Measurements from ENCODE around the gene UBE2J2.

UBE2J2 gene

DNA sequence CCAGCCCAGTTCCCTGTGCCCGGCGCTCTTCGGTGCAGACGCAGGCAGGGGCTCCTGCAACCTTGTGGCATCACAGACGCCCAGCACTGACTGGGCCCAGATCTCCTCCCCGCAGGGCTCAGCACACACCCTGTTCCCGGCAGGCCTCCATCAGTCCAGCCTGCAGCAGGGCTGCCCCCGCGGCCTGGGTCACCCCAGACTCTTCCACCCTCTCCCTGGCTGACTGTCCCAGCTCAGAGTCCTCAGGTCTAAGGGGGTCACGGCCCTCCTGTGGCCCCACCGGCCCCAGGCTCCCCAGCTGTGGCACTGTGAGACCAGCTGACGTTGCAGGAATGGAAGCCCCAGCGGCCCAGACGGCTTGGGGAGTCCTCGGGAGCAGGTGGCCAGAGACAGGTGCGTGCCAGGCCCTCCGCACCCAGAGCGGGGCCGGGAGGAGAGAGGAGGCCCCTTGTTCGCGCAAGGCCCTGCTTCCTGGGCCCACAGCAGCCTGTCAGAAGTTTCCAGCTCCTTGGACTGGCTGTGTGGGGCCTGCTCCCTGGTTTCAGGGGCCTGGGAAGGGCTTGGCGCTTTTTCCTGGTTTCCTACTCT lies 37.4 kb downstream of the UBE2J2 start:
- no peak for DNase-seq
- in situ Hi-C loops (cut with MboI; ENCODE audit: low pct_unique_long_range_greater_than_20kb, low sequenced_read_pairs) = loop anchor here (25.0 kb wide), 1 partner anchor 99 kb away; no protein-coding TSS in a partner anchor

DNA sequence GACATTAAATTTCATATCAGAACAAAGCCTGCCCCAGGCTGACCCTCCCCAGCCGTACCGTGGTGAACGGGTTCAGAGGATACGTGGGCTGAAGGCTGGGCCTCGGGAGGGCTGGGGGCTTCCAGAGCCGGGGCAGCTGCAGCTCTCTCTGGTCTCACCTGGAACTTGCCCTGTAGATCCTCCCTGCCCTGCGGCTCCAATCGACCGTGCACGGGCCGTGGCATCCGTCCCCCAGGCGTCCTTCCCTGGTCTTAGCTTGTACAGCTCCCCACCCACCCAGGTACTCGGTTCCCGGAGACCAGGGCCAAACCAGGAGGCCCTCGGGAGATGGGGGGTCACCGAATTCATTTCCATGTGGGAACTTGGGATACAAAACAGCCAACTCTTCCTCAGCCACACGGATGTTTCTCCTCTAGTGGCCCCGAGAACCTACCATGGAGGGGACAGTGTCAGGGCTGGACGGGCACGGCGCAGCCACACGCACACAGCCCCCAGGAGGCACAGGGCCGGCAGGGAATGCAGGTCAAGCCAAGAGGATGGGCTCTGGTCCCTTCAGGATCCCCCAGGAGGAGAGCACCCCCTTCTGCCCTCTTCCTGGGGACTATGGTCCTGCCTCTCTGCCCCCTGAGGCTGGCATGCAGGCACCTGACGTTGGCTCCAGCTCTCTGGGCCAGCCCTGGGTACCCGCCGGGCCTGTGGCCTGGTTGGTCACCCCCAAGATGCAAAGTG lies 38.5 kb downstream of the UBE2J2 start:
- DNase-seq = no peak
- in situ Hi-C loops (cut with MboI; ENCODE audit: low pct_unique_long_range_greater_than_20kb, low sequenced_read_pairs) = loop anchor here (25.0 kb wide), 1 partner anchor 98 kb away; no protein-coding TSS in a partner anchor

DNA sequence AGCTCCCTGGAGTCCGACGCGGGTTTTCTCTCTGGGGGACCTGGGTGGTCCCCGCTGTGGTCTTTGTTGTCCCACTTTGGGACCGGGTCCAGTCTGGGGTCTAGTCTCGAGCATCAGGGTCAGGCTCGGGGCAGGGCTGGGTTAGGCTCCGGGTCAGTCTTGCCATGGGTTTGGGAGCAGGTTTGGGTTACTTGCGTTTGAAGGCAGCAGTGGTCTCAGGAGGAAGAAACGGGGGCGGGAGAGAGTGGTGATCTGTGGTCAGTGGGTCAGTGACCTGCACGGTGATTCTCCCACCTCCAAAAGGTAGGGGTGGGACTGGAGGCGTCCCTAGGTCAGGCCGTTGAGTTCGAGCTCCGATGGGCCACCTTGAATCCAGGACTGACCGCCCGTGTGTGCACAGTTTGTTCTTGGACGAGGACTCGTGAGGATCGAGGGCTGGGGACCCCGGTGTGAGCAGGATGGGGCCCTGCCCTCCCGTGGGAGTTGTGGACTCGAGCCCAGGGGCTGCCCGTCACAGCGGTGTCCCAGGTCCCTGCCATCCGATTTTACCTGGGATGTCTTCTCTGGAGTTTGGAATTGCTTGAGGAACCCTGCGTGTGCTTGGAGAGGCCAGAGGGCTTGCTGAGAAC lies 39.4 kb downstream of the UBE2J2 start:
- DNase-seq = no peak
- in situ Hi-C loops (cut with MboI; ENCODE audit: low pct_unique_long_range_greater_than_20kb, low sequenced_read_pairs) = loop anchor here (25.0 kb wide), 1 partner anchor 97 kb away; no protein-coding TSS in a partner anchor

DNA sequence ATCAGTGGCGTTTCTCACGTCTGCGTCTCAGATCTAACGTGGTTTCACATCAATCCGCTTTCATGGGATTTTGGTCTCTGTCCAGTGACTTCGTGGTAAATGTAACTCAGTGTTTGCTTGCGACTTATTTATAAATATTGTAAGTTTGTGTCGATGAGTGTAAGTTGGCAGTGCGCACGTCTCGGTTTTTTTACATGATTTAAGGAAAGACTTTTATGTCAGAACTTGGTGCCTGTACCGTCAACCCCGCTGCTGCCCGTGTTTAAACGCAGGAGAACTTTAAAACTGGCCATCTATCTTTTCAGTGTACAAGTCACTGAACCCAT lies 40.1 kb downstream of the UBE2J2 start:
- in situ Hi-C loops (cut with MboI; ENCODE audit: low pct_unique_long_range_greater_than_20kb, low sequenced_read_pairs) = loop anchor here (25.0 kb wide), 1 partner anchor 96 kb away; no protein-coding TSS in a partner anchor
- no peak for DNase-seq

DNA sequence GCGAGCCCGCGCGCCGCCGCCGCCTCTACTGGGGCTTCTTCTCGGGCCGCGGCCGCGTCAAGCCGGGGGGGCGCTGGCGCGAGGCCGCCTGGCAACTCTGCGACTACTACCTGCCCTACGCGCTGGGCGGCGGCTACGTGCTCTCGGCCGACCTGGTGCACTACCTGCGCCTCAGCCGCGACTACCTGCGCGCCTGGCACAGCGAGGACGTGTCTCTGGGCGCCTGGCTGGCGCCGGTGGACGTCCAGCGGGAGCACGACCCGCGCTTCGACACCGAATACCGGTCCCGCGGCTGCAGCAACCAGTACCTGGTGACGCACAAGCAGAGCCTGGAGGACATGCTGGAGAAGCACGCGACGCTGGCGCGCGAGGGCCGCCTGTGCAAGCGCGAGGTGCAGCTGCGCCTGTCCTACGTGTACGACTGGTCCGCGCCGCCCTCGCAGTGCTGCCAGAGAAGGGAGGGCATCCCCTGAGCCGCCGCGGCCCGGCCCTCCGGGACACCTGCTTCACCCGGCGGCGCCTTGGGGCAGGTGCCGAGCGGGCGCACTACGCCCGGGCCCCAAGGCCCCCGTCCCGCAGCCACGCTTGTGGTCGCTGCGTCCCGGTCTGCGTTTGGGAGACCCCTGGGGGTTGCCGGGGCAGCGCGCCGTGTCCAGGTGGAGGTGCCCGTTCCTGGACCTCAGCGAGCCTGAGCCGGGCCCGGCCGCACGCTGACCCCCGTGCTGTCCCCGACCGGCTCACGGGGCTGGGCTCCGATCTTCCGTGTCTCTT lies 40.7 kb downstream of the UBE2J2 start:
- no peak for DNase-seq
- in situ Hi-C loops (cut with MboI; ENCODE audit: low pct_unique_long_range_greater_than_20kb, low sequenced_read_pairs) = loop anchor here (25.0 kb wide), 1 partner anchor 96 kb away; no protein-coding TSS in a partner anchor

DNA sequence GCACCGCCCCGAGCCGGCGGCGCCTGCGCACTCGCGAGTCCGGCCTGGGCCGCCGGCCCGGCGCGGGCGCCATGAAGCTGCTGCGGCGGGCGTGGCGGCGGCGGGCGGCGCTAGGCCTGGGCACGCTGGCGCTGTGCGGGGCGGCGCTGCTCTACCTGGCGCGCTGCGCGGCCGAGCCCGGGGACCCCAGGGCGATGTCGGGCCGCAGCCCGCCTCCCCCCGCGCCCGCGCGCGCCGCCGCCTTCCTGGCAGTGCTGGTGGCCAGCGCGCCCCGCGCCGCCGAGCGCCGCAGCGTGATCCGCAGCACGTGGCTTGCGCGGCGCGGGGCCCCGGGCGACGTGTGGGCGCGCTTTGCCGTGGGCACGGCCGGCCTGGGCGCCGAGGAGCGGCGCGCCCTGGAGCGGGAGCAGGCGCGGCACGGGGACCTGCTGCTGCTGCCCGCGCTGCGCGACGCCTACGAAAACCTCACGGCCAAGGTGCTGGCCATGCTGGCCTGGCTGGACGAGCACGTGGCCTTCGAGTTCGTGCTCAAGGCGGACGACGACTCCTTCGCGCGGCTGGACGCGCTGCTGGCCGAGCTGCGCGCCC lies 41.4 kb downstream of the UBE2J2 start, which contains the start of gene B3GALT6:
Gene B3GALT6, plus strand, starts transcription at position 30 of the 588 bp plus-strand sequence. Its CDS starts 42 bp downstream, at position 72.
- in situ Hi-C loops (cut with MboI; ENCODE audit: low pct_unique_long_range_greater_than_20kb, low sequenced_read_pairs) = loop anchor here (25.0 kb wide), 1 partner anchor 95 kb away; no protein-coding TSS in a partner anchor
- no peak for DNase-seq

DNA sequence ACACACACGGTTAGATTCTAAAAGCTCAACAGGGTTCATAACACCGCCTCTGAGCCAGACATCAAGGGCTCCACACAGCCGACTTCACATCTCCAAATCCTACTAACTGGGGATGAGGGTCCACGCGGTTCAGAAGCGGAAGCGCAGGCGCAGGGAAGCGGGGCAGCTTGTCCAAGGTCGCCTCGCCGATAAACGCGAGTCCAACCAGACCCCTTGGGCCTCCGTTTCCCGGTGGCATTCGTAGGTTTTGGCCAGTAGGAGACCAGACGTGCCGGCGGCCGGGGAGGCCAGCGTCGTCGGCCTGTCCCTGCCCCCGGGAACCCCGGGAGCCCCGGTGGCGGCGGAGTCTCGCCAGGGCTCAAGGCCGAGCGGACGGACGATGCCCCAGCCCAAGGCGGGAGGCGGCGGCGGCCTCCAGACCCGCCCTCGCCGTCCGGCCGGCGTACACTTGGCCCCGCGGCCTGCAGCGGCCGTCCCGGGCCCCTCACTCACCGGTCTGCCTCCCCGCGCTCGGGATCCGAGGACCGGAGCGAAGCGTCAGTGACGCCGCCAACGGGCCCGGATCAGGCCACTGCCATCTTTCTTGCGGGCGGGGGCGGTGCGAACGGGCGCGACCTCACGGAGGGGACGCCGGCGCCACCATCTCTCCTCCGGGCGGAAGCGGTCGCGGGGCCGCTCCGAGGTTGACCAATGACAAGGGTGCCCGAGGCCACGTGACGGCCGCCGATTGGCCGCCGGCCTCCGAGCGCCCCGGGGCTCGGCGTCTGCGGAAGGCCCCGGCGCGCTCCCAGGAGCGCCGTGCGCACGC lies 42.0 kb downstream of the UBE2J2 start, which contains the start of gene SDF4:
Gene SDF4, minus strand, starts transcription at position 602 of the 808 bp plus-strand sequence. CDS start 3,229 bp downstream, outside the sequence.
- DNase-seq = peak; percentile 96
- in situ Hi-C loops (cut with MboI; ENCODE audit: low pct_unique_long_range_greater_than_20kb, low sequenced_read_pairs) = loop anchor here (25.0 kb wide), 1 partner anchor 94 kb away; no protein-coding TSS in a partner anchor

DNA sequence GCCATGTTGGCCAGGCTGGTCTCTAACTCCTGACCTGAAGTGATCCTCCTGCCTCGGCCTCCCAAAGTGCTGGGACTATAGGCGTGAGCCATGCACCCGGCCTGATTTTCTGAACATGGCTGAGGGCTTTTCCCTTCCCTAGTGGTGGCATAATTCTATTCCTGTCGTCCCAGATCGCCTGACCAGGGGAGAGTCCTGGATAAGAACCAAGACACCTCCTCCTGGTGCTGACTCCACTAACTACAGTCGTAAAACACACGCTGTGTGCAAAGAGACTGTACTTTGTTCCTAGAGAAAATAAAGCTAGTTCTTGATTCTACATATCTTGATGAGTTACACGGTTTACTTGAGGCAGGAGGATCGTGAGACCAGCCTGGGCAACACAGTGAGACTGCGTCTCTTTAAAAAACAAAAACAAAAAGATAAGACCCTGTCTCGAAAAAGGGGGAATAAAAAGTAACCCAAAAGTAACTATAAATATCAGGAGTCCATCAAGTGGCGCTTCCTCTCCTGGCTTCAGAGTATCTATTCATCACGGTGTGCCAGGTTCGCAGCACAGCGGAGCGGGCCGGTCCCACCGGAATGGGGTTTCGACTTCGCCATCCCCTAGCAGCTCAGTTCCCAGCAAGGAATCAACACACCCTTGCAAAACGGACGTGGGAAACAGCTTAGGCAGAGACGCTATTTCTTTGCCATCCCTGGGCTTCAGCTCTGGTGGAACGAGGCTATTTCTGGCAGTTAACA lies 42.8 kb downstream of the UBE2J2 start:
- in situ Hi-C loops (cut with MboI; ENCODE audit: low pct_unique_long_range_greater_than_20kb, low sequenced_read_pairs) = loop anchor here (25.0 kb wide), 1 partner anchor 94 kb away; no protein-coding TSS in a partner anchor
- peak; percentile 44 for DNase-seq

DNA sequence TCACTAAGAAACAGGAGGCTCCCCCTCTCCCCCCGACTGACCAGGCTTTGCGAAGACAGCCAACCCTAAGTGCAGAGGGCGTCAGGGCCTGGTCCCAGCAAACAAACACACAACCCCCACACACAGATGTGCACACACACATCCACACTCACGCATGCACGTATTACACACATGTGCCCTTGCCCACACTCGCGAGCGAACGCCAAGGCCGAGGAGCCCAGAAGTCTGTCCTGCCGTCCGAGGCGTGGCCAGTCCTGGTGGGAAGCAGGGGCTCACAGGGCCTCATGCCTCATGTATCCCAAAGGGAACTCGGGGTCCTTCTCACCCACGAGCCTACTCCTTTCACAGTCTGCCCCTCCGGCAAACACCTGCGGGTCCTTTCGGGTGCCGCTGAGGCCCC lies 43.9 kb downstream of the UBE2J2 start:
- in situ Hi-C loops (cut with MboI; ENCODE audit: low pct_unique_long_range_greater_than_20kb, low sequenced_read_pairs) = loop anchor here (25.0 kb wide), 1 partner anchor 92 kb away; no protein-coding TSS in a partner anchor
- no peak for DNase-seq

DNA sequence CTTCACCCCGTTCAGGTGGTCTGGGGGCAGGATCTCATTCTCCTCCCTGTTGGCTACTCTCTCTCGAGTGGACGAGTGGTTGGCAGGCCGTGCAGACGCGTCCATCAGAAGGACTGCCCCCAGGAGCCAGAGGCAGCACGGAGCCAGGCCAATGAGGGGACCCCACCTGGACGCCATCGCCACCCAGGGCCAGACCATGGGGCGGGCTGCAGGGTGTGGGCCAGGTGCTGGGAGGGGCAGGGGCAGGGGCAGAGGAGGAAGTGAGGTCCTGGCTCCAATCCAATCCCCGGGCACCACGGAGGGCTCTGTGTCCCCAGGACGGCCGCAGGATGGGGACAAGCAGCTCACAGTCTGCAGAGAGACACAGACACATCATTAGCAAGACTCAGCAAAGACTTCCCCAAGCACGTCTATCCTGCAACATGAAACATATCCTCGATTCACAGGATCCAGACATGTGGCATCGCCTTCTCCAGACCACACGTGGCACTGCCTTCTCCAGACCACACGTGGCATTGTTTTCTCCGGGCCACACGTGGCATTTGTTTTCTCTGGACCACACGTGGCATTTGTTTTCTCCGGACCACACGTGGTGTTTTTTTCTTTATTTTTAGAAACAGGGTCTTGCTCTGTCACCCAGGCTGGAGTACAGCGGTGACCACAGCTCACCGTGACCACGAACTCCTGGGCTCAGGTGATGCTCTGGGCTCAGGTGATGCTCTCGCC lies 44.9 kb downstream of the UBE2J2 start:
- in situ Hi-C loops (cut with MboI; ENCODE audit: low pct_unique_long_range_greater_than_20kb, low sequenced_read_pairs) = loop anchor here (25.0 kb wide), 1 partner anchor 91 kb away; no protein-coding TSS in a partner anchor
- DNase-seq = no peak

DNA sequence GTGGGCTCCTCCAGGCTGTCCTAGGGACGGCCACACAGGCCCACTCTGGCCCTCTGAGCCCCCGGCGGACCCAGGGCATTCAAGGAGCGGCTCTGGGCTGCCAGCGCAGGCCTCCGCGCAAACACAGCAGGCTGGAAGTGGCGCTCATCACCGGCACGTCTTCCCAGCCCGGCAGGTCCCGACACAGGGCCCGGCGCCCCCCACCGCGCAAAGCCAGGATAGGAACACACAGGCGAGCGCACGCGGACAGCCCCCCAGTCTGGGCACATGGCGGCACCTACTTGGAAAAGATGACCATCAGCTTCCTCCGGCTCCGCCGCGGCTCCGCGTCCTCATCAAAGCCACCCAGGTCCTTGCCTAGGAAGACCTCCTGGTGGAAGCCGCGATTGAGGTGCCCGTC lies 45.5 kb downstream of the UBE2J2 start:
- DNase-seq = no peak
- in situ Hi-C loops (cut with MboI; ENCODE audit: low pct_unique_long_range_greater_than_20kb, low sequenced_read_pairs) = loop anchor here (25.0 kb wide), 1 partner anchor 91 kb away; no protein-coding TSS in a partner anchor

DNA sequence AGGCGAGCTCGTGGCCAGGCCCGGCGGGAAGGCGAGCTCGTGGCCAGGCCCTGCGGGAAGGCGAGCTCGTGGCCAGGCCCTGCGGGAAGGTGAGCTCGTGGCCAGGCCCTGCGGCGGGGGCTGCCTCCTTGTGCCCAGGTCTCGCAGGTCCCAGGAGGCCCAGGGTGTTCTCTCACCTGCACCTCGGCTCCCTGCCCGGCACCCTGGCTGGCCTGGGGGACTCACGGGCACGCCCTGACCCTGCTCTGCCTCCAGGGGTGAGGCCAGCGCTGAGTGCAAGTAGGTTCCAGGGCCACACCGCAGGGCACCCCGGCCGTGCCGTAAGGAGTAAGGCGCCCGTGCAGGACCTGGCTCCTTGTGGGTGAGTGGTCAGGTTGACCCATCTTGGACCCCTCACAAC lies 46.3 kb downstream of the UBE2J2 start:
- DNase-seq = no peak
- in situ Hi-C loops (cut with MboI; ENCODE audit: low pct_unique_long_range_greater_than_20kb, low sequenced_read_pairs) = loop anchor here (25.0 kb wide), 1 partner anchor 90 kb away; no protein-coding TSS in a partner anchor

DNA sequence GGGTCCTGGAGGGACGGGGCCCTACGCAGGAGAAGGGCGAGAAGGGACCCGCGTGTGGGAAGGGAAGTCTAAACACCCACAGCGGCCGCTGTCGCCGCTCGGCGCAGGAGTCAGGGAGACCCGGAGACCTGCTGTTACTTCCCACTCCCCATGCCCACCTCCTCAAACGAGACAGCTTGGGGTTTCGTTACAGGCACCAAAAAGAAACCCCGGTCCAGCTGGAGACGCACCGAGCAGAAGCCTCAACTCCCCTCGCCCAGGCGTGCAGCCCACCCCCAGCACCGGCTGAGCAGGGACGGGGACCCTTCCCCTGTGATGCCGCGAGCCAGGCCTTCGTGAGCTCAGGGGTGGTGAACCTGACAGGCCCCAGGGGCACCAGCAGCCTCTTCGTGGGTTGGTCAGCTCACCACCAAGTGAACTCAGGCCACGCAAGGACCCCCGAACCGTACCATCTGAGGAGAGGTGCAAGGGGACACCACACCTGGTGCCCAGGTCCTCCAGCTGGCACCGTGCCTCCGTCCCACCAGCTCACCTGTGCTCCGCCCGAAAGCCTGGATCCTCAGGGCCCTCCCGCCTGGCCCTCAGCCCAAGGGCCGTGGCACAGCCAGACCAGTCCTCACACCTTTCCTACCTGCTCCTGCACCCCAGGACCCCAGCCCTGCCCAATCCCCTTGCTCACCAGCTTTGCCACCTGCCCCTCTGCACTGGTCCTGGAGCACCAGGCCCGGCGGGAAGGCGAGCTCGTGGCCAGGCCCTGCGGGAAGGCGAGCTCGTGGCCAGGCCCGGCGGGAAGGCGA lies 46.9 kb downstream of the UBE2J2 start:
- no peak for DNase-seq
- in situ Hi-C loops (cut with MboI; ENCODE audit: low pct_unique_long_range_greater_than_20kb, low sequenced_read_pairs) = loop anchor here (25.0 kb wide), 1 partner anchor 89 kb away; no protein-coding TSS in a partner anchor

DNA sequence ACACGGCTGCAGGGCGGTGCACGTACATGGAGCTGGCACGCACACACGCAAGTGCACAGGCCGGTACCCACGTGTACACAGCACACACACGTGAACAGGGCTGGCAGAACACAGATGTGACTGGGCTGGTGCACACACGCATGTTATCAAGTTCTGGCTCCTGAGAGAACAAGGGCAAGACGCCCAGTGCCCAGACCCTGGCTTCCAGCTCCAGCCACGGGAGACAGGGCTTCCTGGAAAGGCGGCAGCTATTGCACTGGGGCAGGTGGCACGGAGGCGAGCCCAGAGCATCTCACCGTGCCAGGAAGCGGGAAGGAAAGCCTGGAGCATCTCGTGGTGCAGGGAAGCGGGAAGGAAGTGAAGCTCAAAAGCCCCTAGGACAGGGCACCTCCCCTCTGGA lies 47.7 kb downstream of the UBE2J2 start:
- DNase-seq = no peak
- in situ Hi-C loops (cut with MboI; ENCODE audit: low pct_unique_long_range_greater_than_20kb, low sequenced_read_pairs) = loop anchor here (25.0 kb wide), 1 partner anchor 89 kb away; no protein-coding TSS in a partner anchor

DNA sequence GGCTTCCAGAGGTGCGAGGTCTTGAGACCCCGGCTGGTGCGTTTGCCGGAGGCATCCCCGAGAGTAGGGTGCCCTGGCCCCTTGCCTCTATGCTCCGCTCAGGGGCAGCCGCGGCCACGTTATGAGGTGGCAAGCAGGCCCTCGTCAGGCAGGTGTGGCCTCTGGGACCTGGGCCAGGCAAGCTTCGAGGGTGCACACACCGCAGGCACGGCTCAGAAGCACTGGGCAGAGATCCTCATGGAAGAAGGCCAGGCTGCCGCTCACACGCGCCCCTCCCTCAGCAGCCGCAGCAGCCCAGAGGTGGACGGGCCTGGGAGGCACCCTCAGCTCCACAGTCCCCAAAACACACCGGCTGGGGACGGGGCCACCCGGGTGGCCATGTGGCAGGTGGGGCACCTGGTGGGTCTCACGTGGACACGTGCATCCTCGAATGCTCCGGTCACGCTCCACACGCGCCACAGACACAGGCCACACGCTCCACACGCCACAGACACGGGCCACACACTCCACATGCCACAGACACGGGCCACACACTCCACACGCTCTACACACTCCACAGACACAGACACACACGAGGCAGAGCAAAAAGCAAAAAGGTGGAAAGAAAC lies 48.3 kb downstream of the UBE2J2 start:
- no peak for DNase-seq
- in situ Hi-C loops (cut with MboI; ENCODE audit: low pct_unique_long_range_greater_than_20kb, low sequenced_read_pairs) = loop anchor here (25.0 kb wide), 1 partner anchor 88 kb away; no protein-coding TSS in a partner anchor
